Measurements from ENCODE around the gene KPNA5. TPM values are rescaled to one million over a fixed set of nuclear protein-coding genes. Genes with fewer than 3 reads are reported as not detected.

Gene KPNA5
- total and polyA plus RNA-seq, 2 of the 13 experiments (the other 11 are each of a cell fraction or from before 2014, with no cell fraction given) = 5.3 to 13.0 TPM

GRCh38 chr6:116773886-116774285 lies 92.9 kb downstream of the KPNA5 start (continued):
- TF ChIP-seq TFAP4 (IDR thresholded peaks at IDR 0.05; ENCODE audit: borderline replicate concordance, low read depth) = no peak

- Histone ChIP-seq H3K9me3 (ENCODE audit: low read length) (no peaks in the 10 kb centered on the region), H3K79me2 (ENCODE audit: insufficient read depth, low read length) (no peaks in the 10 kb centered on the region), H2AFZ (ENCODE audit: low read length) (peak overlapping the region; percentile 68), H3K4me2 (ENCODE audit: low read depth, low read length) (peak overlapping the region; percentile 10; the same call in 1 of the 2 replicates), H3K27me3 (ENCODE audit: control insufficient read depth in 1 of 2, insufficient read depth in 2 of 2, low read length in 2 of 2) (no peaks in the 10 kb centered on the region; a peak in 1 of 5 replicates), H3K36me3 (replicated peaks in 1 of 2; ENCODE audit: control insufficient read depth in 1 of 2, insufficient read depth in 2 of 2, low read length in 2 of 2) (no peaks in the 10 kb centered on the region), H3K4me1 (ENCODE audit: insufficient read depth, low read length) (no peaks in the 10 kb centered on the region), H3K9ac (ENCODE audit: insufficient read depth, low read depth, low read length) (no peak overlapping the region), H4K20me1 (ENCODE audit: insufficient read depth, low read length) (no peaks in the 10 kb centered on the region), H3K4me3 (replicated peaks in 1 of 3; ENCODE audit: insufficient read depth in 1 of 3, low read depth in 2 of 3, low read length in 3 of 3) (peak overlapping the region in 1 of 3 experiments; percentile 1; a peak in 1 of 6 replicates), H3K27ac (ENCODE audit: extremely low read length, insufficient read depth, low read length) (no peak overlapping the region)
- in situ Hi-C loops (cut with HindIII; ENCODE audit: extremely low pct_ligation_motif_present, low pct_unique_long_range_greater_than_20kb) (loop anchor here (5.0 kb wide), 1 partner anchor 68 kb away; no protein-coding TSS in a partner anchor), intact Hi-C loops (cut with micrococcal nuclease; ENCODE audit: unreplicated experiment) (loop anchor here (1.0 kb wide), 2 partner anchors 68 to 190 kb away; no protein-coding TSS in a partner anchor)
- FAIRE-seq (peak; percentile 43), DNase-seq (ENCODE audit: low spot score) (peak; percentile 58), ATAC-seq (peak; percentile 86)
- no TSS peak for BruUV-seq (replicated peaks)
- ChIA-PET POLR2A (no interaction called here), CTCF (ENCODE audit: low intra/inter-chr PET ratio, low total read pairs) (interaction anchor here (2.4 to 3.9 kb wide), 2 partner anchors 67 to 189 kb away, joined by 8 to 30 read pairs; no protein-coding TSS in a partner anchor)
- TF ChIP-seq CTCF (CRISPR knock-in tag; IDR thresholded peaks at IDR 0.05) = peak; percentile 72
- TF ChIP-seq ZBTB49 (CRISPR knock-in tag; IDR thresholded peaks at IDR 0.05; ENCODE audit: borderline replicate concordance) = no peak
- no peak for TF ChIP-seq RORA (CRISPR knock-in tag; IDR thresholded peaks at IDR 0.05)
- TF ChIP-seq ZNF558 (CRISPR knock-in tag; IDR thresholded peaks at IDR 0.05; ENCODE audit: borderline replicate concordance) = no peak
- TF ChIP-seq SMC3 (IDR thresholded peaks at IDR 0.05; ENCODE audit: low read length) = peak; percentile 72
- no peak for TF ChIP-seq IKZF1 (IDR thresholded peaks at IDR 0.05)
- peak; percentile 27; the same call in 1 of the 2 replicates for TF ChIP-seq ARID3A (IDR thresholded peaks at IDR 0.05; ENCODE audit: low read depth, low read length)
- no peak for TF ChIP-seq MXD4 (CRISPR knock-in tag; IDR thresholded peaks at IDR 0.05)
- peak; percentile 61 for TF ChIP-seq STAG1 (CRISPR knock-in tag; IDR thresholded peaks at IDR 0.05)
- 9% methylated on average over 13 of the region's 13 CpGs for WGBS (ENCODE audit: low lambda C conversion rate)
These were observed 98.7 kb downstream of the KPNA5 start for GRCh38 chr6:116779573-116780164.
